Activated T-cell treated with anti-CD3 and anti-CD28 coated beads, Interleukin-2, amount 50 U/mL, for 24 hours (primary cell): ENCODE measurements around the gene TFAM.

Experiments used
- DNase-seq: peaks from one replicate; pipeline ENCODE4 v3.0.0-alpha.2; 2020
- H3K27ac Mint-ChIP-seq: 2 replicates; pipeline ENCODE4 v1.8.0; 2020; ENCODE audit warnings: mild to moderate bottlenecking, mixed read lengths
- H3K27me3 Mint-ChIP-seq: 2 replicates; pipeline ENCODE4 v1.8.0; 2020; ENCODE audit warnings: mixed read lengths
- H3K36me3 Mint-ChIP-seq: 2 replicates; pipeline ENCODE4 v1.8.0; 2020; ENCODE audit warnings: low read depth, mixed read lengths
- H3K4me1 Mint-ChIP-seq: 2 replicates; pipeline ENCODE4 v1.8.0; 2020; ENCODE audit warnings: low read depth, mixed read lengths
- H3K4me3 Mint-ChIP-seq: 2 replicates; pipeline ENCODE4 v1.8.0; 2020; ENCODE audit warnings: mild to moderate bottlenecking, moderate library complexity, mixed read lengths
- H3K9me3 Mint-ChIP-seq: 2 replicates; pipeline ENCODE4 v1.8.0; 2020; ENCODE audit warnings: mixed read lengths

Gene TFAM

DNA sequence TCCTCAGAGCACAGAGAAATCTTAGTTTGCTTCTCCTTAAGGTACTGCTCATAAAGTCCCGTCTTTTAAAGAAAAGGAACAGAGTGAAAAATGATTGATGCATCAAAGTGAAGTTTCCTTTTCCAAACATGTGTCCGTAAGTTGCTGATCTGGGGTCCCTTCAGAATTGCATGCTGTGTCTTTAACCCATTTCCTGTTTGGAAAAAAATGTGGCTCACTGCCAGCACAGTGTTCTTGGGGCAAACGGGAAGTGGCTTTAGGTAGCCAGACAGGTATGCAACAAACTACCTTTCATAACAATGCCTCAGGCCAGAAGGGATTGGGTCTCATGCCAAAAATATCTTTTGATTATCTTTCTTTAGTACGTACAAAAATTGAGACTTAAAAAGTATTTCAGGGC, 50.9 kb downstream of the TFAM start:
- Mint-ChIP-seq H3K4me1 (peaks cover 14% of the 10 kb centered on the region), H3K4me3 (no peak overlapping the region), H3K27me3 (peaks cover 7% of the 10 kb centered on the region), H3K36me3 (no peaks in the 10 kb centered on the region), H3K27ac (no peak overlapping the region), H3K9me3 (no peaks in the 10 kb centered on the region)
- DNase-seq = no peak

DNA sequence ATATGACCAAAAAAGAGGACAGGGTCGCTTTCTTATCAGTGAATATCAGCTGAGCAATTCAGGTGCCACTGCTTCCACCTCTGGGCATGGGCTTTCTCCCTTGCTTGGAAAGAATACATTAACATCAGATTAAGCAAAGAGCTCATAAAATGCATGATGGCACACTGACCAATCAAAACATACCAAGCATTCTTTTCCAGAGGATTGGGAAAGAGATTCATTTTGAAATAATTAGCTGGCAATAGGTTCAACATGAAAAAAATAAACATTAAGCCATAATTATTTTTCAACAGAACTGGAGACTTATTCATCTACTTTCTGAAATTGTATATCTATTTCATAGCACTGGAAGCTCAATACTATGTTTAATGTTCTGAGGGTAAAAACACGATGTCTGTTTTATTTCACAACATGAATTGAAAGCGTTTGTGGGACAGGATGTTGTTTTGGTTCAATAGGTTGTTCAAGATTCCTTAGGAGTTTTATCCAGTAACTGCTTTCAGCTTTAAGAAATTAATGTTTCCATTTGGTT, 53.2 kb downstream of the TFAM start:
- no peak overlapping the region for H3K27ac Mint-ChIP-seq
- no peaks in the 10 kb centered on the region for H3K27me3 Mint-ChIP-seq
- H3K9me3 Mint-ChIP-seq = no peaks in the 10 kb centered on the region
- no peaks in the 10 kb centered on the region for H3K36me3 Mint-ChIP-seq
- DNase-seq = no peak
- peaks cover 14% of the 10 kb centered on the region for H3K4me1 Mint-ChIP-seq
- no peak overlapping the region for H3K4me3 Mint-ChIP-seq

DNA sequence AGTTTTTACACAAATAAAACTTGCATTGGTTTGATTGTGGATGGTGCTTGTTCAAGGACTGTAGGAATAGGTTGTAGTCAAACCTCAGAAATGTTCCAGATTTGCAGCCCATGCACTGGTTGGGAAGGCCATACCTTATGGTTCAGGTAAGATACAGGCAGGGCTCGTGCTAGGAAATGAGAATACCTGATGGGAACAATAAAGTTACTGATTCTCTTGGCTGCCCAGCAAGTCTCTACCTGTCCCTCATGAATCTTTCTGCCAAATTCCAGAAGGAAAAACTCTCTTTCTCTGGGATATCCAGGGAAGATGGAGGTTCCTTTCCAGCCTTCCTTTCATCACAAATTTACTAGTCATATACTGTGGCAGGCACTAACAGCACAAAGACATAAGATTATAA, 53.8 kb downstream of the TFAM start:
- no peaks in the 10 kb centered on the region for H3K36me3 Mint-ChIP-seq
- DNase-seq = no peak
- H3K27me3 Mint-ChIP-seq = no peaks in the 10 kb centered on the region
- peaks cover 14% of the 10 kb centered on the region for H3K4me1 Mint-ChIP-seq
- no peak overlapping the region for H3K27ac Mint-ChIP-seq
- no peak overlapping the region for H3K4me3 Mint-ChIP-seq
- no peaks in the 10 kb centered on the region for H3K9me3 Mint-ChIP-seq

DNA sequence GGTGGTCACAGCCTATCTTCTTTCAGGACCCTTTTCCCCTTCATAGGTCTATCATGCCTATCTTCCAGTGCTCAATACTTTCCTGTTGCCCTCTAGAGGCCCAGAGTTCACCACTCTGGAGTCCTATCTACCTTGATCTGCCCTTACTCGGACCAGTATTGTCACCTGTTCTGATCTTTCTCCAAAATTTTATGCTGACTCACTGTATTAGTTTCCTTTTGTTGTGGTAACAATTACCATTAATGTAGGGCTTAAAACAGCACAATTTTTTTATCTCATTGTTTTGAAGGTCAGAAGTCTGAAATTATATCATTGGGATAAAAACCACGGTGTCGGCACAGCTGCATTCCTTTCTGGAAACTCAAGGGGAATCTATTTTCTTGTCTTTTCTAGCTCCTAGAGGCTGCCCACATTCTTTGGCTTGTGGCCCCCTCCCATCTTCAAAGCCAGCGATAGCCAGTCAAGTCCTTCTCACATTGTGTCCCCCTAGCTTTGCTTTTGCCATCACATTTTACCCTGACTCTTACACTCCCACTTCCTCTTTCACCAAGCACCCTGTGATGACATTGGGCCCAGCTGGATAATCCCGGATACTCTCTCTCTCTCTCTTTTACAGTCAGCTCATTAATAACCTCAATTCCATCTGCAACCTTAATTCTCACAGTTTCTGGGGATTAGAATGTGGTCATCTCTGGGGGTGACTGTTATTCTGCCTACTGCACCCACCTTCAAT, 54.6 kb downstream of the TFAM start:
- no peaks in the 10 kb centered on the region for H3K9me3 Mint-ChIP-seq
- H3K4me1 Mint-ChIP-seq = peaks cover 14% of the 10 kb centered on the region
- H3K36me3 Mint-ChIP-seq = no peaks in the 10 kb centered on the region
- no peak overlapping the region for H3K27ac Mint-ChIP-seq
- no peaks in the 10 kb centered on the region for H3K27me3 Mint-ChIP-seq
- no peak for DNase-seq
- H3K4me3 Mint-ChIP-seq = no peak overlapping the region

DNA sequence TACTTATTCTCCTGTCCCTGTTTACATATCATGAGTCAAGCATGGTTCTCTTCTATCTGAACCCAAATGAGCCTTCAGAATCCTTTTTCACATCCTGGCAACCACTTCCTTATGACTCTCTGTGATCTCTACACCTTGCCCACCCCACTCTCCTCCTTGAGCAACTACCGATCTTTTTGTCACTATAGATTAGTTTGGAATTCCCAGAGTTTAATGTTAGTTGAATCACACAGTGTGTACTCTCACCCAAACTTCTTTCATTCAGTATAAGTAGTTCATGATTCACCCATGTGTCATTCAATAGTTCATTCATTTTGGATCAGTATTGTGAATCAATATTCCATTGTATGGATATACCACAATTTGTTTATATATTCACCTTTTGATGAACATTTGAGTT, 55.3 kb downstream of the TFAM start:
- no peaks in the 10 kb centered on the region for H3K27me3 Mint-ChIP-seq
- no peak for DNase-seq
- peaks cover 9% of the 10 kb centered on the region for H3K4me1 Mint-ChIP-seq
- H3K36me3 Mint-ChIP-seq = no peaks in the 10 kb centered on the region
- no peak overlapping the region for H3K4me3 Mint-ChIP-seq
- H3K9me3 Mint-ChIP-seq = no peaks in the 10 kb centered on the region
- no peak overlapping the region for H3K27ac Mint-ChIP-seq

DNA sequence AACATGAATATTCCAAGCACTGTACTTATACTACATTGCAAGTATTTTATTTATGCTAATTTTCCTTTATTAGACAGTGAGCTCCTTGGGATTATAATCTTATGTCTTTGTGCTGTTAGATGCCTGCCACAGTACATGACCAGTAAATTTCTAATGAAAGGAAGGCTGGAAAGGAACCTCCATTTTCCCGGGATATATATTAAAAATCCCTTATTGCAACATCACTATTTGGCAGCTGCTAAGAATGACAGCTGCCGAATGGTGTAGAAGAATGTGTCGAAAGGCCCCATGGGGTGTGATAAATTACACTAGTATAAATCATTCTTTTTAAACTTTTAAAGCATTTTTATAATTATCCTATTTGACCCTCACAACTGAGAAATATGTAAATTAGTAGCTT, 59.1 kb downstream of the TFAM start:
- H3K27me3 Mint-ChIP-seq = peaks cover 12% of the 10 kb centered on the region
- H3K27ac Mint-ChIP-seq = no peak overlapping the region
- DNase-seq = no peak
- H3K4me1 Mint-ChIP-seq = no peaks in the 10 kb centered on the region
- H3K4me3 Mint-ChIP-seq = no peak overlapping the region
- H3K36me3 Mint-ChIP-seq = no peaks in the 10 kb centered on the region
- H3K9me3 Mint-ChIP-seq = peaks cover 3% of the 10 kb centered on the region

DNA sequence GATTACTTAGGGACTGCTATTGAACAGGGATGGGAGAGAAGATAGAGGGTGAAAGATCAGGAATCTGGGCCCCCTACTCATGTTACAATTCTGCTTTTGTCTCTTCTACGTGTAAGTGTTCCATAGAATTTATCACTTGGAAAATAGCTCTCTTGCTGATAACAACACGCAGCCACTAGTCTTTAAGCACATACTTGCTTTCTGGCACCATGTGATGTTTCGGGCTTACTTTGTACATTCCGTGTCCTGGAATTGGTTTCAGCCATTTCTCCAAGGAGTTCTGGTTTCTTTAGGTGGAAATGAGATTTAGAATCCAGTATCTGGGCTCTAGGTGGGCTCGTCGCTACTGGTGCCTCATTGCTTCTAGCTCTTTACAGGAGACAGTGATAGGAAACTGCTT, 59.7 kb downstream of the TFAM start:
- H3K27me3 Mint-ChIP-seq = peaks cover 12% of the 10 kb centered on the region
- H3K36me3 Mint-ChIP-seq = no peaks in the 10 kb centered on the region
- H3K4me1 Mint-ChIP-seq = no peaks in the 10 kb centered on the region
- no peak for DNase-seq
- no peak overlapping the region for H3K27ac Mint-ChIP-seq
- no peak overlapping the region for H3K4me3 Mint-ChIP-seq
- peaks cover 3% of the 10 kb centered on the region for H3K9me3 Mint-ChIP-seq

DNA sequence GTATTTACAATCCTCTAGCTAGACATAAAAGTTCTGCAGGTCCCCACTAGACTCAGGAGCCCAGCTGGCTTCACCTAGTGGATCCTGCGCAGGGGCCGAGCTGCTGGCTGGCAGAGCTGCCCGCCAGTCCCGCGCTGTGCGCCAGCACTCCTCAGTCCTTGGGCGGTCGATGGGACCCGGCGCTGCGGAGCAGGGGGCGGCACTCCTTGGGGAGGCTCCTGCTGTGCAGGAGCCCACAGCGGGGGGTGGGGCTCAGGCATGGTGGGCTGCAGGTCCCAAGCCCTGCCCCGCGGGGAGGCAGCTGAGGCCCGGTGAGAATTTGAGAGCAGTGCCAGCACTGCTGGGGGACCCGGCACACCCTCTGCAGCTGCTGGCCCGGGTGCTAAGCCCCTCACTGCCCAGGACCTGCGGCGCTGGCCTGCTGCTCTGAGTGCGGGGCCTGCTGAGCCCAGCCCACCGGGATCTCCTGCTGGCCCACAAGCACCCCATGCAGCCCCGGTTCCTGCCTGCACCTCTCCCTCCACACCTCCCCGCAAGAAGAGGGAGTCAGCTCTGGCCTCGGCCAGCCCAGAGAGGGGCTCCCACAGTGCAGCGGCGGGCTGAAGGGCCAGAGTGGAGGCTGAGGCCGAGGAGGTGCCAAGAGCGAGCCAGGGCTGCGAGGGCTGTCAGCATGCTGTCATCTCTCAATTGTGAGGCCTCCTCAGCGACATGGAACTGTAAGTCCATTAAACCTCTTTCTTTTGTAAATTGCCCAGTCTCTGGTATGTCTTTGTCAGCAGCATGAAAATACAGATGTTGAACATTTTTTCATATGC, 63.1 kb downstream of the TFAM start:
- Mint-ChIP-seq H3K27me3 (peaks cover 24% of the 10 kb centered on the region), H3K36me3 (no peaks in the 10 kb centered on the region), H3K27ac (no peak overlapping the region), H3K9me3 (peaks cover 3% of the 10 kb centered on the region), H3K4me1 (no peaks in the 10 kb centered on the region), H3K4me3 (no peak overlapping the region)
- no peak for DNase-seq
